GM06990 (cell line): ENCODE measurements around the gene BET1L.

Experiments
- DNase-seq: peaks from one replicate; pipeline ENCODE4 v3.0.0-alpha.2; 2011; ENCODE audit not compliant: insufficient read length; ENCODE audit errors: extremely low read depth
- H3K27me3 ChIP-seq: replicated peaks from 2 replicates; pipeline ENCODE4 v1.6.0; 2011; ENCODE audit warnings: low read length; ENCODE audit not compliant: control insufficient read depth, insufficient read depth
- H3K36me3 ChIP-seq: 2 replicates; pipeline ENCODE4 v1.5.1; 2011; ENCODE audit warnings: low read length; ENCODE audit not compliant: control insufficient read depth, insufficient read depth
- H3K4me3 ChIP-seq: replicated peaks from 2 replicates; pipeline ENCODE4 v1.5.1; 2011; ENCODE audit warnings: low read depth, mild to moderate bottlenecking, control low read depth, low read length
- TF ChIP-seq, protein P1 (sequence below): IDR thresholded peaks from 2 replicates; pipeline ENCODE4 v1.5.1; 2011; ENCODE audit warnings: low read length, control low read depth, mild to moderate bottlenecking, inconsistent platforms; ENCODE audit not compliant: insufficient read depth, poor library complexity, severe bottlenecking

BET1L gene

DNA sequence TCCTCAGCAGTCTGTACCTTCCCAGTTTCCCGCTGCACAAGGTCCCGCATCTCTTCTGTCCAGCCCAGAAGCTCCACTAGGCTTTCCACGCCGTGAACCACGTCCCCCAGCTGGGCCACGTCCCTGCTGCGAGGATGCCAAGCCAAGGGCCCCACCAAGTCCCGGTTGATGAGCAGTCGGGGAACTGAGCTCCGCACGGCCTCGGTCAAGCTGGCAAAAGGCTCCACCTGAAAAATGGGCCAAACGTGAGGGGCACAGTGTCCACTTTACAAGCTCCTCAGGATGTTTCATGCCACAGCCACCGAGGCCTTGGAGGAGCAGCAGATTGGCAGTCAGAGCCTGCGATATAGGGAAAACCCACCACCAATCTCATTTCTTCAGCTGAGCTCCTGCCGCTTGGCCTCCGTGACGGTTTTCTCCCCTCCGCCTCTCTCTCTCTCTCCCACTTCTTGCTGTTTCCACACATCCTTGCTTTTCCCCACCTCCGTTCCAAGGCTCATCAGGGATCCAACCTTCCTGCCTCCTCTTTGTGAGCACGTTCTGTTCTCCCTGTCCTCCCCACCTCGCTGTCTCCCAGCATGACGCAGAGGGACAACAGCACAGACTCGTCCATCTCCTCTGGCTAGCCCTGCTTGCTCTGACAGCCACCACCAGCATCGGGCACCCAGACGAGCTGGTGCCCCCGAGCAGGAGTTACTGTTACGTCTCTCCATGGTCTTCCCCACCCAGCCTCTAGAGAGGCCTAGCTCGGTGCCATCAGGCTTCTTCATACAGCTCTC, 11.8 kb upstream of the BET1L start:
- no peak for DNase-seq
- H3K27me3 ChIP-seq: no peaks in the 10 kb centered on the region
- H3K36me3 ChIP-seq: peaks cover 12% of the 10 kb centered on the region
- no peak overlapping the region for H3K4me3 ChIP-seq
- TF ChIP-seq, protein P1, sequence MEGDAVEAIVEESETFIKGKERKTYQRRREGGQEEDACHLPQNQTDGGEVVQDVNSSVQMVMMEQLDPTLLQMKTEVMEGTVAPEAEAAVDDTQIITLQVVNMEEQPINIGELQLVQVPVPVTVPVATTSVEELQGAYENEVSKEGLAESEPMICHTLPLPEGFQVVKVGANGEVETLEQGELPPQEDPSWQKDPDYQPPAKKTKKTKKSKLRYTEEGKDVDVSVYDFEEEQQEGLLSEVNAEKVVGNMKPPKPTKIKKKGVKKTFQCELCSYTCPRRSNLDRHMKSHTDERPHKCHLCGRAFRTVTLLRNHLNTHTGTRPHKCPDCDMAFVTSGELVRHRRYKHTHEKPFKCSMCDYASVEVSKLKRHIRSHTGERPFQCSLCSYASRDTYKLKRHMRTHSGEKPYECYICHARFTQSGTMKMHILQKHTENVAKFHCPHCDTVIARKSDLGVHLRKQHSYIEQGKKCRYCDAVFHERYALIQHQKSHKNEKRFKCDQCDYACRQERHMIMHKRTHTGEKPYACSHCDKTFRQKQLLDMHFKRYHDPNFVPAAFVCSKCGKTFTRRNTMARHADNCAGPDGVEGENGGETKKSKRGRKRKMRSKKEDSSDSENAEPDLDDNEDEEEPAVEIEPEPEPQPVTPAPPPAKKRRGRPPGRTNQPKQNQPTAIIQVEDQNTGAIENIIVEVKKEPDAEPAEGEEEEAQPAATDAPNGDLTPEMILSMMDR: no peak

DNA sequence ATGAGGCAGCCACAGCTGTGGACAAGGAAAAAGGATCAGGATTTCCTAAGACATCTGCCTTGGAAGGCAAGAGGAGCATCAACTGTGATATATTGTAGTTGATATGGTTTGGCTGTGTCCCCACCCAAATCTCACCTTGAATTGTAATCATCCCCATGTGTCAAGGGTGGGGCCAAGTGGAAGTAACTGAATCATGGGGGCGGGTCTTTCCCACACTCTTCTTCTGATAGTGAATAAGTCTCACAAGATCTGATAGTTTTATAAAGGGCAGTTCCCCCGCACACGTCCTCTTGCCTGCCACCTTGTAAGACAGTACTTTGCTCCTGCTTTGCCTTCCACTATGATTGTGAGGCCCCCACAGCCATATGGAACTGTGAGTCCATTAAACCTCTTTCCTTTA, 10.5 kb upstream of the BET1L start:
- Histone ChIP-seq H3K27me3 (no peaks in the 10 kb centered on the region), H3K36me3 (peaks cover 20% of the 10 kb centered on the region), H3K4me3 (no peak overlapping the region)
- DNase-seq: no peak
- TF ChIP-seq, protein P1: no peak

DNA sequence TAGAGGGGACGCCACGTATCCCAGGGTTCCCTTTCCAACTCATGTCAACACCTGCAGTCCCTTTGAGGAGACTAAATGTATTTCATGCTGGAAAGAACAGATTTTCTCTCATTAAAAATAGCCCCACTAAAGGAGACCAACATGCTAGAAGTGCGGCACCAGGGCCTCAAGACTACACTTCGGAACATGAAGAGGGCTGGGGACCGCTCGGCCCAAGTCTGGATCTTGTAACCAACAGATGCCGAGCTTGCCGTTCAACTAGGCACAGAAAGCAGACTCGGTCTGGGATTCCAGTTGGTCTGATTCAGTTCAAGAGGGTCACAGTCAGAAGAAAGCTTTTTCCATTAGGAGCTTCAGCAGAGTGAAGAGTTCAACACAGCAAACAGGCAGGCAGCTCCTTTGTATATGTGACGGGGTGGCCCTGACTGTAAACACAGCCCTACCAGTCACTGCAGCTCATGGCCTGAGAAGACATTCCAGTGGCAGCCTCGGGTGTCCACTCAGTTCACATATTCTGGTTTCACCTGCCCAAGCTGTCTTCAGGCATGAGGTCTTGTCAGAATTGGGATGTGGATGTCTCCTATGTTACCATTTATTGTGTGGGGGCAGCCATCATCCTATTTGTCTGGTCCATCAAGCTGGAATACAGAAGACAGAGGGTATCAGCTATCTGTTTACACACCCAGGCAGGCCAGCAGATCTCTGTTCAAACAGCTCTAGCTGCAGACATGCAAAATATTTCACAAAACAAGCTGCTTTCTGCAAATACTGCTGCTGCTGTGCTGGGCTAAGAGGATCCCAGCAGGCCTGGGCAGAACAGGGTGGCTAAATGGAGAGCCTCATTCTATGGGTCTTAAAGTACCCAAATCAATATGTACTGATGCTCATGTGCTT, 9.1 kb upstream of the BET1L start:
- H3K4me3 ChIP-seq: no peak overlapping the region
- H3K36me3 ChIP-seq: peaks cover 33% of the 10 kb centered on the region
- no peak for DNase-seq
- no peaks in the 10 kb centered on the region for H3K27me3 ChIP-seq
- TF ChIP-seq, protein P1: no peak

DNA sequence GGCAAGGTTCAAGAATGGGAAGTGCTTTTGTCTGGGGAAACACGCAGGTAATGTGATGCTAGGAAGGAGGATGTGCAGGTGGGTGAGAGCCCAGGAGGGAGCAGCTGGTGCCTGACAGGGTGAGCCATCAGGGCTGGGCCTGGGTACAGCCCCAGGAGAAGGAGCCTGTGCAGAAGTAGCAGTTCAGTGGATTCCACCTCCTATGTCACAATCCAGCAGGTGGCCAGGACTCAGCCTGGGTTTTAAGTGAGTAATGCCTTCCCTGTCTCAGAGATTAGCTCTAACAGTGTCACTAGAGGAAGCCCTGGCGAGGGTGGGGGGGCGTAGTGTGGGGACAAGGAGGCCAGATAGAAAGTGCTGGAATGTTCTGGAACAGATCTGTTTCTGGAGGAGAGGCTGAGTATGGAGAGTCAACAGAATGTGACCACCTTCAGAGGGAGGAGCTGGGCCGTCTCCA, 8.4 kb upstream of the BET1L start:
- peaks cover 39% of the 10 kb centered on the region for H3K36me3 ChIP-seq
- DNase-seq: no peak
- TF ChIP-seq, protein P1: no peak

DNA sequence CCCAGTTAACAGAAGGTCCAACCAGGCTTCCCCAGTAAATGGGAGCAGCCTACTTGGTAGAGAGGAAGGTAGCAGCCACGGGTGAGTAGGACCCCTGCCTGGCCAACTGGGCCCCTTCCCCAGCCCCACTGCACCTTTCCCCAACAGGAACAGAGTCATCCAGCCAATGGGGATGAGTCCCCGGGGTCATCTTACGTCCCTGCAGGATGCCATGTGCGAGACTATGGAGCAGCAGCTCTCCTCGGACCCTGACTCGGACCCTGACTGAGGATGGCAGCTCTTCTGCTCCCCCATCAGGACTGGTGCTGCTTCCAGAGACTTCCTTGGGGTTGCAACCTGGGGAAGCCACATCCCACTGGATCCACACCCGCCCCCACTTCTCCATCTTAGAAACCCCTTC, 6.9 kb upstream of the BET1L start:
- TF ChIP-seq, protein P1: no peak
- Histone ChIP-seq H3K36me3 (peaks cover 47% of the 10 kb centered on the region), H3K27me3 (no peaks in the 10 kb centered on the region), H3K4me3 (no peak overlapping the region)
- no peak for DNase-seq

More for the DNA sequence above, 8.4 kb upstream of the BET1L start:
- H3K4me3 ChIP-seq: no peak overlapping the region
- H3K27me3 ChIP-seq: no peaks in the 10 kb centered on the region
